NCI-H526 (cell line): ENCODE results near the gene SCART1.
"Not testable (repeated sequence)": the region's sequence is repeated elsewhere in the genome, so short reads cannot be mapped to it uniquely, and the experiment has no call there.

Experiments
- DNase-seq, 2 experiments: peaks; one replicate each; lab custom pipeline; 2025; lab: John Stamatoyannopoulos, UW

Gene SCART1

DNA sequence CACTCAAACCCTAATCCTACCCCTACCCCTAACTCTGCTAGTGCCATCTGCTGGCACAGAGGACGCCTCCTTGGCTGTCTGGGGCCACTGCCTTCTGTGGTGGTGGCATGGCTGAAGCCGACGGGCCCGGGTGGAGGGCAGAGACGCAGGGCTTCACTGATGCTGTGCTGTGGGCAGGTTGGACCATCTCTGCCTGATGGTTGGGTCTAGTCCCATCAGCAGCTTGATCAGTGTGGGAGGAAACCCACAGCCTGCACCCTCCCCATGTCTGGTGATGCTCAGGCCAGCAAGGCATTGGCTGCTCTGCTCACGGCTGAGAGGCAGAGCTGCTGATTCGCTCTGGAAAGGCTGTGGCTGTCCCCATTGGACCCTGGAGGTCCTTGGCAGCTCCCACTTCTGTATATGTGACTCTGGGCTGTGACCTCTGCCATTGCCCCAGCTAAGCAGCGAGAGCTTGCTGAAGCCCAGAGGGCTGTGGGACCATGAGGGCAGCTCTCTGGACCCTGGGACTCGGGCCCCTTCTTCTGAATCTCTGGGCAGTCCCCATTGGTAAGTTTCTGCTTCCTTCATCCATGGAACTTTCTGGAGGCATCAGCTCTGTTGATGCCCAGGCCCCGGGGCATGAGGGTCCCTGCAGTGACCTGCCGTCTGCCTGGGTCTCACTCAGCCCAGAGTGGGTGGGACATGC, at the start of gene SCART1:
Gene SCART1, plus strand, starts transcription at position 430 of the 688 bp plus-strand sequence. Its CDS starts 53 bp downstream, at position 483.
- DNase-seq = no peak

DNA sequence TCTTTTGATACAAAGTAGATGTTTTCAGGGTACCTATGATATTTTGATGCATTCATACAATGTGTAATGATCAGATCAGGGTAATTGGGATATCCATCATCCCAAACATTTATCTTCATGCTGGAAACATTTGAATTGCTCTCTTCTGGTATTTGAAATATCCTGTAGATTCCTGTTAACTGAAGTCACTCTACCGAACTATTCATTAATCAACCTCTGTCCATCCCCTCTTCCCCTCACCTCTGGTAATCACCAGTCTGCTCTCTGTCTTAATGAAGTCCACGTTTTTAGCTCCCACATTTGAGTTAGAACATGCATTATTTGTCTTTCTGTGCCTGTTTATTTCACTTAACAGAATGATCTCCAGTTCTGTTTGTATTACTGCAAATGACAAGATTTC, 48.5 kb upstream of the SCART1 start:
- no peak for DNase-seq

DNA sequence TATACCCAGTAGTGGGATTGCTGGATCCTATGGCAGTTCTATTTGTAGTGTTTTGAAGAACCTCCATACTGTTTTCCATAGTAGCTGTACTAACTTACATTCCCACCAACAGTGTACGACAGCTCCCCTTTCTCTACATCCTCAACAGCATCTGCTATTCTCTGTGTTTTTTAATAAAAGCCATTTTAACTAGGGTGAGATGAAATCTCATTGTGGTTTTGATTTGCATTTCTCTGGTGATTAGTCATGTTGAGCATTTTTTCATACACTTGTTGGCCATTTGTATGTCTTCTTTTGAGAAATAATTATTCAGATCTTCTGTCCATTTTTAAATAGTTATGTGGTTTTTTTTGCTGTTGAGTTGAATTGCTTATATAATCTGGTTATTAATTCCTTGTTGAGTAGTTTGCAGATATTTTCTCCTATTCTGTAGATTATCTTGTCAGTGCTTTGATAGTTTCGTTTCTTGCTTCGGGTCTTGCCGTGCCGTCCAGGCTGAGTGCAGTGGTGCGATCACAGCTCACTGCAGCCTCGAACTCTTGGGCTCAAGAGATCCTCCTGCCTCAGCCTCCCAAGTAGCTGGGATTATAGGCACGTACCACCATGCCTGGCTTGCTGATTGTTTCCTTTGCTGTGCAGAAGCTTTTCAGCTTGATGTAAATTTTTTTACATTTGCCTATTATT, 47.8 kb upstream of the SCART1 start:
- no peak for DNase-seq

DNA sequence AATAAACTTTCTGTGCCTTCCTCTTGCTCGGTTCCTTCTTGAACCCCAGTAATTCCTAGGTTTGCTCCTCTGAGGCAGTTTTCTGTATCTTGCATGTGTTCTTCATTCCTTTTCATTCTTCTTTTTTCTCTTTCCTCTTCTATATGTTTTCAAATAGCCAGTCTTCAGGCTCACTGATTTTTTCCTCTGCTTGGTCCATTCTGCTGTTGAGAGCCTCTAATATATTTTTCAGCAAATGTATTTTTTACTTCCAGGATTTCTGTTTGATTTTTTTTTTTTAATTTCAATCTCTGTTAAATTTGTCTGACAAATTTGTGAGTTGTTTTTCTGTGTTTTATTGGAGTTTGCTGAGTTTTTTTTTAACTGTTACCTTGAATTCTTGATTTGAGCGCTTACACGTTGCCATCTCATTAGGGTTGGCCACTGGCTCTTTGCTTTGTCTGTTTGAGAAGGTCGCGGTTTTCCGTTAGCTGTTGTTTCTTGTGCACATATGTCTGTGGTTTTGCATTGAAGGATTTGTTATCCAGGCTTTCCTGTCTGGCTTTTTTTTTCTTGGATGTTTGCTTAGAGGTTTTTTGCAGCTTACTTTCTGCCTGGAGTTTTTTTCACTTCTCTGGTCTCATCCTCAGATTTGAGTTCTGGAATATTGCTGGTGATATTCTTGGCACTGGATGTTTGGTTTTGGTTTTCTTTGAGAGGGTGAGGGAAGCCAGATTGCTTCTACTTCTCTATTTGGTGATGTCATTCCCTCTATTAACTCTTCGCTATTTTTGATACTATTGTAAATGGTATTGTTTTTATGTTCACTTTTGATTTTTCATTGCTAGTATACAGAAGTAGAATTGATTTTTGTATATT, 42.0 kb upstream of the SCART1 start:
- no peak for DNase-seq

DNA sequence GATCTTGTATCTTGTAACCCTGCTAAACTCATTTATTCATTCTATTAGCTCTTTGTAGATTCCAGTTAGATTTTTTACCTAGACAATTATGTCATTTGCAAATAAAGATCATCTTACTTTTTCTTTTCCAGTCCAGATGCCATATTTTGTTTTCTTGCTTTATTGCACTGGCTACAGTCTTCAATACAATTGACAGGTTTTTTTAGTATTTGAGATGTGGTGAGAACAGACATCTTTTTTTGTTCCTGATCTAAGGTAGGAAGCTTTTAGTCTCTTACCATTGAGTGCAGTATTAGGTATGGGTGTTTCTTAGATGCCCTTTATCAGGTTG, 41.4 kb upstream of the SCART1 start:
- no peak for DNase-seq

DNA sequence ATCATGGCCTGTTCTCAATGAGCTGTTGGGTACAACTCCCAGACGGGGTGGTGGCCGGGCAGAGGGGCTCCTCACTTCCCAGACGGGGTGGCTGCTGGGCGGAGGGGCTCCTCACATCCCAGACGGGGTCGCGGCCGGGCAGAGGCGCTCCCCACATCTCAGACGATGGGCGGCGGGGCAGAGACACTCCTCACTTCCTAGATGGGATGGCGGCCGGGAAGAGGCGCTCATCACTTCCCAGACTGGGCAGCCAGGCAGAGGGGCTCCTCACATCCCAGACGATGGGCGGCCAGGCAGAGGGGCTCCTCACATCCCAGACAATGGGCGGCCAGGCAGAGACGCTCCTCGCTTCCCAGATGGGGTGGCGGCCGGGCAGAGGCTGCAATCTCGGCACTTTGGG, 39.3 kb upstream of the SCART1 start:
- not testable (repeated sequence) for DNase-seq

DNA sequence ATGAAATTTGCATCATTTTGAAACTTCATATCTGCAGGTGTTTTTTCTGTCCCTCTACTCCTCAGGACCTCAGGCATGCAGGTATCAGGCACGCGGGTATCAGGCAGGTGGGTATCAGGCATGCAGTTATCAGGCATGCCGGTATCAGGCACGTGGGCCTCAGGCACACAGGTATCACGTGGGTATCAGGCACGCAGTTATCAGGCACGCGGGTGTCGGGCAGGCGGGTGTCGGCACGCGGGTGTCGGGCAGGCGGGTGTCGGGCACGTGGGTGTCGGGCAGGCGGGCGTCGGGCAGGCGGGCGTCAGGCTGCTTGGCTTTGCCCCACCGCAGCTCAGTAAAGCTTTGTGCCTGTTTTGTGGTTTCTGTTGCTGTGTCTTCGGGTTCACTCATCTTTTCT, 38.0 kb upstream of the SCART1 start:
- DNase-seq = no peak

DNA sequence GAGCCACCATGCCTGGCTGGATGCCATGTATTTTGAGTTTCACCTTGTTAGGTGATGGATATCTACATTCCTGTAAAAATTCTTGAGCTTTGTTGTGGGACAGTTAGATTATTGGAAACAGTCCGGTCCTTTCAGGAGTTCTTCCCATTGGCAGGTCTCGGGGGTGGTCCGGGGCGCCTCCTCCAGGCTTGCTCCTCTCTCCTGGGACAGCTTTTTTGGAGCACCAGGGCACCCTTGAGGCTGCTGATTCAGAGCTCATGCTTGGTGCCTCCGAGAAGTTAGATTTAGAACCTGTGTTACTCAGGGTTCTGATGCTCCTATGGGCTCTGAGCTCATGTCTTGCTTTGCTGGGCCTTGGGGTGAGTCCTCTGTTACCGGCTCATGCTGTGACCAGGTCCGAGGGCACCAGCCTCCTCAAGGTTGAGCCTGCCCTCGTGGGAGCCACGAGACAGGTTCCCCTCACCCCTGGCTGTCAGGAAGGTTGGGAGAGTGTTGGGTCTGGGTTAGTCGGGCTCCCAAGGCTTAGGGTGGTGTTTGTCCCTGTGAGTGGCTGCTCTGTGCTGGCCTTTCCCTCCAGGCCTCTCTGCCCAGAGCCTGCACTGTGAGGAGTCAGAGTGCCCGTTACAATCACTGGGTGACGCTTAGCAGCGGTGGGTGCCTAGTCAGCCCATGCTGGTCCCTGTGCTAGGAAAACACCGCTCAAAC, 35.3 kb upstream of the SCART1 start:
- DNase-seq = no peak

DNA sequence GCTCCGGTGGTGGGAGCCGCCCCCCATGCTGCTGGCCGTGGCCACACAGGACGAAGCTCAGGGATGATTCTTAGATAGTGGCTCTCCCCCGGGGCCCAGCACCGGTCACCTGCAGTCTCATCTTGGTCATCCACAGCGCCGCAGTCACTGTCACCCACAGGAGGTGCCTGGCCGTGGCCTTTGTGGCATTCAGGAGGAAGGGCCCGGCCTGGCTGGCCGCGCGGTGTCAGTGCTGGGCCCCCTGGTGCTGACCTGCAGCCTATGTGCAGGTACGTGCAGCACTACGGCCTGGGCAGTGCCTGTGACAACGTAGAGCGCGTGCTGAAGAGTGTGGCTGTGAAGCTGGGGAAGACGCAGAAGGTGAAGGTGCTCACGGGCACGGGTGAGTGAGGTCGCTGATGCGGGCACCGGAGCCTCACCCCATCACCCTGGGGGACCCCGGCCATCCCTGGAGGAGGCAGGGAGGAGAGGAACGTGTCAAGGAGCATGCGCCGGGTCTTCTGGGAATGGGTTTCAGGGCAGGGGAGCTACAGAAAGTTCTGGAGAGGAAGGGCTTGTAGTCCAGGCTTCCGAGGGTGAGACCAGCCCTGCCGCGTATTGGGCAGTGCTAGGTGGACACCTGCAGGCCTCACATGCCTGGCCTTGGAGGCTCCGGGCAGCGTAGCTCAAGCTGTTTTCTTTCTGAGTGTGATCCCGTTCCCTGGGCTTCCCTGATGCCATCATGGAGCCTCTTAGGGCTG, 34.4 kb upstream of the SCART1 start:
- DNase-seq = no peak

DNA sequence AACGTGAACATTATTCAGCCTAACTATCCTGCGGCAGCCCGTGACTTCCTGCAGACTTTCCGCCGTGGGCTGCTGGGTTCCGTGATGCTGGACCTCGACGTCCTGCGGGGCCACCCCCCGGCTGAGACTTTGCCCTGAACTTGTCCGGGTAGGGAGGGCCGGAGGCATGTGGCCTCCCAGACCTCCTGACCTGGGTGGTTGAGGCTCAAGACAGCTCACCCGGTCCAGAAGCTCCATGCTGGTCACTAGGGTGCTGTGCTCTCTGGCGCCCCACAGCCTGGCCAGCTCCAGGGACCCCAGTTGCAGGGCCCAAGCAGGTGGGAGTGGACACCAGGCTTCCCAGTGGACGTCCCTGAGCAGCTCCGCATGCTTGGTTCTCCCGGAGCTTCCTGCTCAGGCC, 33.7 kb upstream of the SCART1 start:
- no peak for DNase-seq

DNA sequence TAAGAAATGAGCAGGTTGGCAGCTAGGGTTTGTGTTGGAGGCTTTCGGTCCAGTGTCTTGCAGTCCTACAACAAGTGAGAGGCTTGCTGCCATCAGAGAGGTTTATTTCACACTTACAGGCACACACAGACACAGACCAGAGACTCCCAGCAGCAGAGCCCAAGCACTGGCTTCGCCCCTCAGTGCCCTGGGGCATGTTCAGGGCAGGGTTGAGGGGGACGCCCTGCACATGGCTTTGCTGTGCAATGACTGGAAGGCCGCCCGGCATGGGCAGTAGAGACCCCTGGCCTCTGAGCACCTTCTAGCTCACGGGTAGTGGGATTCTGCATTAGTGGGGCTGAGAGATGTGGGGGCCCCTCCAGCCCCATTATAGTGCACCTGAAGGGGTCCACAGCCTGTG, 33.2 kb upstream of the SCART1 start:
- no peak for DNase-seq

DNA sequence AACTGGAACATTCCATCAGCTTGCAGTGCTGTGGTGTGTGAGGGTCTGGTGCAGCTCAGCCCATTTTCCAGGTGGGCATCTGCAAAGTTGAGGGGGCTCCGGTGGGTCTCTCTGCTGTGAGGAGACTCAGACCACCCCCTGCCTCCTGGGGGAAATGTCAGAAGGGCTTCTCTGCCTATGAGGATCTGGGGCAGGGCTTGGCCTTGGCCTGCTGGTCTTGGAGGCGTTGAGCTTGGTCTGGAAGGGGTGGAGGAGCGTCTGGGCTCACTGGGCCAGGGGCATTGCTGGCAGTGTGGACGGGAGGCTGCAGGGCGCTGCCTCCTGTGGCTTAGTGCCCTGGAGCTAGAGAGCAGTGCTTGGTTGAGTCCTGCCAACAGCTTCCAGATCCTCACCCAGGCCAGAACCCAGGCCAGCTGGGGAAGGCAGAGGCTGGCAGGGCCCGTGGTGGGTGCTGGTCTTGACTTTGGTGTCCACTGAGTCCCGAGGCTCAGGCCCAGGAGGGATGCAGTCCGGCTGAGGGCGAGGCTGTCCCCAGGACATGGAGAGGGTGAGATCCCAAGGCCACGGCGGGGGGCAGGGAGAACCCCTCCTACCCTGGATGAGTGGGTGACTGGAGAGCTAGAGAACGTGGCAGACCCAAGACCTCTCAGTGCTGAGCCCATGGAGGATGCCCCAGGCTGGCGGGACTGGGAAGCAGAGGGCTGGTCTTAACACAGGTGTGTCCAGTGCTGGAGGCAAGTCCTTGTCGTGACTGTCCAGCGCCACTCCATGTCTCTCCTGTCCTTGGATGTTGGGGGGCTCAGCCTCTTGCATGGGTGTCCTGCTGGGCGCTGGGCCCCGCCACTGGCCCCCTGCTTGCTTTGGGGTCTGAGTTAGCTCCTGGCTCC, 32.2 kb upstream of the SCART1 start:
- no peak for DNase-seq

DNA sequence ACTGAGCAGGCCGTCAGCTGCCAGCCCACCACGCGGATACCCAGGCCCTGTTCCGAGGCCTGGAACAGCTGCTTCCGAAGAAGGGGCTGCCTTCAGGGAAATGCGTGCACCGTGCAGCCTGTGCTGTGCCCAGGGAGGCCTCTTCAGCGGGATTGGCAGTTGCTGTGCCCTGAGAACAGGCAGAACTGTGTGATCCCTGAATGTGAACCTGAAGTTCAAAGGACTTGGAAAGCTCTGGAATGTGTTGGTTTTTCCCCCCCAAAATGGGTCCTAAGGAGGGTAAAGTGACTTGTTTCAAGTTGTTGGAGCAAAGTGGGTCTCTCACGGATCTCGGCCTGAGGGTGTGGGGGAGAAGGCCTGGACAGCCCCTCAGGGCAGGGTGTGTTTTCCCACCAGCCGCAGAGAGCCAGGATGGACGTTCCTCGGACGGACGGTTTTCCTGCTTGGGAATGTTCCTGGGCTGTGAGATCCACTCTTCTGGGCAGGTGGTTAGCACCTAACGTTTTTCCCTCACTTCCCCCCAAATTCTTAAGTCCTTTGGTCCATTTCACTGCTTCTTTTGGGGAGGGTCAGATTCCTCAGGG, 31.4 kb upstream of the SCART1 start:
- no peak for DNase-seq

DNA sequence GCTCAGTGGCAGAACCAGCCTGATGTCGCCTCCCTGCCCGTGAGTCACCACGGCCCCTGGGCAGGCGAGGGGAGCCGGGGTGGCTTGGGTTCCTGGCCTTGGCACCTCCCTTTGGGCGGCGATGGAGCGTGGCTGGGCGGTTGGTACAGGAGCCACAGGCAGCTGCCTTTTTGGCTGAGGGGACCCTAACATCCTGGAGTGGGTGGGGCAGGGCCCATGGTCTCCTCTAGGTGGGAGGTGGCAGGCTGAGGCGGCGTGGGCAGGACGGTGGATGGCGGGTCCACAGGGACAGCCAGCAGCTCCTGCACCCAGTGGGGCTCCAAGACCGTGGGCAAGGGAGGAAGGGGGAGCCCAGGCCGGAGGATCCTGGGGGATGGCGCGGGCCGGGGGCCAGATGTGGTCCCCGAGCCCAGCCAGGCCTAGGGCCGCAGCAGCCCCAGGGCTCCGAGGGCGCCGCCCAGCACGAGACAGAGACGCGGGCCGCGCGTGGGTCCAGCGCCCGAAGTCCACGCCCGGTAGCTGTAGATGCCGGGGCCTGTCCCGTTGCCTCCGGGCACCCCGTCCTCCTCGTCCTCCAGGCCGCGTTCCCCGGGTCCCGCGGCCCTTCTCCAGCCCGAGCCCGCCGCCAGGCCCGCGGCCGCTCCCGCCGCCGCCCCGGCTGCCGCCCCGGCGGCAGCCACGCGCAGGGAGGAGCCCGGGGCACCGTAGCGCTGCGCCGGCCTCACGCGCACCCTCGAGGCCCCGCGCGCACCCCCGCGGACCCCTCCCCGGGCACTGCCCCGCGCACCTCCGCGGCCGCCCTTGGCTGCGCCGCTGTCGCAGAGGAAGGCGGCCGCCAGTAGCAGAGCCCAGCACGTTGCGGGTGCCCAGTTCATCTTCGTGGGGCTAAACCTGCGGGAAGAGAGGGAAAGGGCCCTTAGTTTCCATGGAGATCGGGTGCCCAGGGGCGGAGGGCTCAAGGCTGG, 30.7 kb upstream of the SCART1 start:
- no peak for DNase-seq

DNA sequence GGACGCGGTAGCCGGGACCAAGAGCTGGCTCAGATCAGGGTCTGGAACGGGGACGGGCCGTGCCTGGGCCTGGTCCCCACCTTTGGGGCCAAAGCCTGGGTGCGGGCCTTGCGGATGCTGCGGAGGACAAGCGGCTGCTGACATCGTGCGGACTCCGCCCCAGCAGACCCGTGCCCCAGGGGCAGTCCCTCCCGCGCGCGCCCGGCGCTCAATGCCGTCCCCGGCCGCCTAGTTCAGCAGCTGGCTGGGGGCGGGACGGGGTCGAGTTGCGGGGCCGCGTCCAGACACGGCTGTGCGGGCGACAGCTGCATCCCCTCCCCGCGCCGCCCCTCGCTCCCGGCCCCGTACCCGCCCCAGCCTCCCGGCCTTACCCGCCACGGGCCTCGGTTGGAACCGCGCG, 29.6 kb upstream of the SCART1 start:
- DNase-seq = not testable (repeated sequence)

DNA sequence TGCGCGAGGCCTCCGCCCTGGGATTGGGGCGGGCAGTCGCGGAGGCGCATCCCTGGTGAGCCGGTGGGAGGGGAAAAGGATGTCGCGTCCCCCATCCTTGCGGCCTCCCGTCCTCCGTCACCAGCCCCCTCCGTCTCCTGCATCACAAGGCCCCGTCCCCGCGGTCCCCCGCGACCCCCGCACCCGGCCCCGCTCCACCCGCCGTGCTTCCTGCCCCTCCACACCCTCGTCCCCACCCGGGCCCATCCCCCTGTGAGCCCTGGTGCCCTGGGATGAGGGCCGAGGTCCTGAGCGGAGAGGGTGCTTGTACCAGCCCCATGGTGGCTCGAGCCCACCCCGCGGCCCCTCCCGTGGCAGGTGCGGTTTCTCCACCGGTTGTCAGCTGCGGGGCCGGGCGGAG, 29.1 kb upstream of the SCART1 start, which contains the start of gene SPRN:
Gene SPRN, minus strand, starts transcription at position 25 of the 400 bp plus-strand sequence. CDS start 944 bp downstream, outside the sequence.
- DNase-seq = not testable (repeated sequence)

DNA sequence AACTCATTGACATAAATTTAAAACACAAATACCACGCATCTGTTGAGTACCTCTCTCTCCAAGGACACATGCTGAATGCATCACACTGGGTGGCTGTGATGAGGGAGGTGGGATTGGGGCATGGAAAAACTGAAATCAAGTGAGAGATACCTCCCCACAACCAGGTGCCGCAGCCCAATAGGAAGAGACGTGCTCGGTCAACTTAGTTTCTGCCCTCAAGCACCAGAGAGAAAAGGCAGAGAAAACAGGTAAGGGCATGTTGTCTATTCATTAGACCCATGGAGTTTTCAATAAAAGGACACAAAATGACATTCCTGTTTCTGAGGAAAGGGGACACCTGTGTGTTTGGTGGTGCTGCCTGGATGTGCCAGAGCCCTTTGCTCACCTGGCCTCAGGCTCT, 24.2 kb upstream of the SCART1 start:
- DNase-seq = not testable (repeated sequence)

DNA sequence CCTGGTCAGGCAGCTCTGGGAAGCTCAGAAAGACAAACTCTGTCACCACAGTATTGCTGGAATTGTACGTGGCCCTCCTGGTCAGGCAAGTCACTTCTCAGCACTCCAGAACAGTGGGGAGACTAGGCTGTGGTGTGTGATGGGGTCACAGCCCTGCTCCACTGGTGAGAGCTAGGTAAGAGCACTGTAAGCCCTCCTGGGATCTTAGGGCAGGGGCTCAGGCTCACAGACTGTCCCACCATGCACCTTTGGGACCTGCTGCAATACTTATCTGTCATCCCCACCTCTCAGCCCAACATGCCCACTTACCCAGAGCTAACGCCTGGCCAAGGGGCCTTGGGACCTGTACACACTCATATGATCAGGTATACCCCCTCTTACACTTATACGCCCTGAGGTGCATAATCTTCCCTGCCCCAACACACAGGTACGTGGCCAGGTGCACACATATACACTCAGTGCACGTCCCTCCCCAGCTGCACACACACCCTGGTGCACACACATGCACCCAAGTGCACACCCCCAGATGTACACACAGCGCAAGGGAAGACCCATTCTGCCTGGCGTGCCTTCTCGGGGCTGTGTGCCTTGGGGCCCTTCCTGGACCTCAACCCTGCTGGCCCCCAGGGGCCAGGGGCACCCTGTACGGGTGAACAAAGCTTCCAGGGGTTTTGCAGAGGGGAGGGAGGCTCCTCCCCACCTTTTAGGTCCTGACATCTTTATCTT, 21.7 kb upstream of the SCART1 start:
- DNase-seq = not testable (repeated sequence)
